ENCODE results near the gene RFLNA.
"Not testable (repeated sequence)": the region's sequence is repeated elsewhere in the genome, so short reads cannot be mapped to it uniquely, and the experiment has no call there.

- TF ChIP-seq POLR2A (IDR thresholded peaks at IDR 0.05; ENCODE audit: low read depth, low read length); TAF1 (IDR thresholded peaks at IDR 0.05; ENCODE audit: borderline replicate concordance, low read depth, low read length); POLR2AphosphoS5 (IDR thresholded peaks at IDR 0.05; ENCODE audit: low read depth, low read length): not testable (repeated sequence)
Measured at GRCh38 chr12:124322999-124323328, 28.1 kb downstream of the RFLNA start.

All from GM12892 (cell line).